ENCODE measurements around the gene PCDHA1.

DNA sequence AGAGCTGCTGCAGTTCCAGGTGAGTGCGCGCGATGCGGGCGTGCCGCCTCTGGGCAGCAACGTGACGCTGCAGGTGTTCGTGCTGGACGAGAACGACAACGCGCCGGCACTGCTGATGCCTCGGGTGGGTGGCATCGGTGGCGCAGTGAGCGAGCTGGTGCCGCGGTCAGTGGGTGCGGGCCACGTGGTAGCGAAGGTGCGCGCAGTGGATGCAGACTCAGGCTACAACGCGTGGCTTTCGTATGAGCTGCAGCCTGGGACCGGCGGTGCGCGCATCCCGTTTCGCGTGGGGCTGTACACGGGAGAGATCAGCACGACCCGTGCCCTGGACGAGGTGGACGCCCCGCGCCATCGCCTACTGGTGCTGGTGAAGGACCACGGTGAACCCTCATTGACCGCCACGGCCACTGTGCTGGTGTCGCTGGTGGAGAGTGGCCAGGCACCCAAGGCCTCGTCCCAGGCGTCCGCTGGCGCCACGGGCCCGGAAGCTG is 16.9 kb downstream of the PCDHA1 start:
- TF ChIP-seq REST (IDR thresholded peaks at IDR 0.05; ENCODE audit: unreplicated experiment) = no peak
- no peak for TF ChIP-seq CTCF (conservative IDR thresholded peaks at IDR 0.05; ENCODE audit: low read depth in 2 of 2)
- no peak for TF ChIP-seq CREB1 (CRISPR knock-in tag; IDR thresholded peaks at IDR 0.05; ENCODE audit: low read depth)
- TF ChIP-seq EZH2 (IDR thresholded peaks at IDR 0.05; ENCODE audit: low read depth, unreplicated experiment) = no peak
- TF ChIP-seq POLR2AphosphoS5 (IDR thresholded peaks at IDR 0.05; ENCODE audit: low read depth) = no peak
- no peak for TF ChIP-seq EZH2phosphoT487 (IDR thresholded peaks at IDR 0.05; ENCODE audit: unreplicated experiment)
- TF ChIP-seq JUNB (IDR thresholded peaks at IDR 0.05; ENCODE audit: unreplicated experiment) = no peak
- TF ChIP-seq NANOG (IDR thresholded peaks at IDR 0.05; ENCODE audit: borderline replicate concordance) = no peak
- no peak for TF ChIP-seq ZNF114 (CRISPR knock-in tag; IDR thresholded peaks at IDR 0.05)
- TF ChIP-seq, protein P1, sequence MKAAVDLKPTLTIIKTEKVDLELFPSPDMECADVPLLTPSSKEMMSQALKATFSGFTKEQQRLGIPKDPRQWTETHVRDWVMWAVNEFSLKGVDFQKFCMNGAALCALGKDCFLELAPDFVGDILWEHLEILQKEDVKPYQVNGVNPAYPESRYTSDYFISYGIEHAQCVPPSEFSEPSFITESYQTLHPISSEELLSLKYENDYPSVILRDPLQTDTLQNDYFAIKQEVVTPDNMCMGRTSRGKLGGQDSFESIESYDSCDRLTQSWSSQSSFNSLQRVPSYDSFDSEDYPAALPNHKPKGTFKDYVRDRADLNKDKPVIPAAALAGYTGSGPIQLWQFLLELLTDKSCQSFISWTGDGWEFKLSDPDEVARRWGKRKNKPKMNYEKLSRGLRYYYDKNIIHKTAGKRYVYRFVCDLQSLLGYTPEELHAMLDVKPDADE (IDR thresholded peaks at IDR 0.05) = no peak
- TF ChIP-seq STAT1 (IDR thresholded peaks at IDR 0.05; ENCODE audit: unreplicated experiment) = no peak
